ENCODE data around the gene FBLIM1.

GRCh38 chr1:15803380-15803779 lies 44.8 kb downstream of the FBLIM1 start:
- TF ChIP-seq, protein P1, sequence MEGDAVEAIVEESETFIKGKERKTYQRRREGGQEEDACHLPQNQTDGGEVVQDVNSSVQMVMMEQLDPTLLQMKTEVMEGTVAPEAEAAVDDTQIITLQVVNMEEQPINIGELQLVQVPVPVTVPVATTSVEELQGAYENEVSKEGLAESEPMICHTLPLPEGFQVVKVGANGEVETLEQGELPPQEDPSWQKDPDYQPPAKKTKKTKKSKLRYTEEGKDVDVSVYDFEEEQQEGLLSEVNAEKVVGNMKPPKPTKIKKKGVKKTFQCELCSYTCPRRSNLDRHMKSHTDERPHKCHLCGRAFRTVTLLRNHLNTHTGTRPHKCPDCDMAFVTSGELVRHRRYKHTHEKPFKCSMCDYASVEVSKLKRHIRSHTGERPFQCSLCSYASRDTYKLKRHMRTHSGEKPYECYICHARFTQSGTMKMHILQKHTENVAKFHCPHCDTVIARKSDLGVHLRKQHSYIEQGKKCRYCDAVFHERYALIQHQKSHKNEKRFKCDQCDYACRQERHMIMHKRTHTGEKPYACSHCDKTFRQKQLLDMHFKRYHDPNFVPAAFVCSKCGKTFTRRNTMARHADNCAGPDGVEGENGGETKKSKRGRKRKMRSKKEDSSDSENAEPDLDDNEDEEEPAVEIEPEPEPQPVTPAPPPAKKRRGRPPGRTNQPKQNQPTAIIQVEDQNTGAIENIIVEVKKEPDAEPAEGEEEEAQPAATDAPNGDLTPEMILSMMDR (IDR thresholded peaks at IDR 0.05) = no peak; the same call in 1 of the 2 replicates
- TF ChIP-seq ELF4 (CRISPR knock-in tag; IDR thresholded peaks at IDR 0.05; ENCODE audit: low read depth) (no peak), NFE2L1 (CRISPR knock-in tag; IDR thresholded peaks at IDR 0.05) (no peak)
- TF ChIP-seq, protein P2, sequence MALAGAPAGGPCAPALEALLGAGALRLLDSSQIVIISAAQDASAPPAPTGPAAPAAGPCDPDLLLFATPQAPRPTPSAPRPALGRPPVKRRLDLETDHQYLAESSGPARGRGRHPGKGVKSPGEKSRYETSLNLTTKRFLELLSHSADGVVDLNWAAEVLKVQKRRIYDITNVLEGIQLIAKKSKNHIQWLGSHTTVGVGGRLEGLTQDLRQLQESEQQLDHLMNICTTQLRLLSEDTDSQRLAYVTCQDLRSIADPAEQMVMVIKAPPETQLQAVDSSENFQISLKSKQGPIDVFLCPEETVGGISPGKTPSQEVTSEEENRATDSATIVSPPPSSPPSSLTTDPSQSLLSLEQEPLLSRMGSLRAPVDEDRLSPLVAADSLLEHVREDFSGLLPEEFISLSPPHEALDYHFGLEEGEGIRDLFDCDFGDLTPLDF (CRISPR knock-in tag; IDR thresholded peaks at IDR 0.05) = no peak

Measured in WTC11 (cell line).